Activated CD4-positive, alpha-beta T cell treated with anti-CD3 and anti-CD28 coated beads, Interleukin-2, amount 50 U/mL, for 1 hour (primary cell): ENCODE results near the gene CNTN2.

Source experiments
- DNase-seq: peaks from one replicate; pipeline ENCODE4 v3.0.0-alpha.2; 2020

The CNTN2 gene

DNA sequence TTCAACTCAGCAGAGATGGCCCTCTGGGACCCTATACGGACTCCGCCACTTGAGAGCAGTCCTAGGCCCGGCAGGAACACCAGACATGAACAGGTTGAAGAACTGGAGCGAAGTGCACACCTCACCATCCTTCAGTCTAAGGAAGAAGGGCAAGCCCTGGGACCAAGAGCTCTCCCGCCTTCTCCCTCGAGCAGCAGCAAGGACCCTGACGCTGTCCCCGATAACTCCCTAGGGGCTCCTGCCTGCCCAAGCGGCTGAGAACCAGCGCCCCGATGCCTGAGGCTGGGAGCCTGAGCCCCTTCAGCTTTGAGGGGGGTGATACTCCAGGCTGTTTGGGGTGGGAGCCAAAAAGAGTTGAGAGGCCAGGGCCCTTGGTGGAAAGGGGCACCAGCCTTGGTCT, 31.1 kb downstream of the CNTN2 start:
- DNase-seq: no peak

DNA sequence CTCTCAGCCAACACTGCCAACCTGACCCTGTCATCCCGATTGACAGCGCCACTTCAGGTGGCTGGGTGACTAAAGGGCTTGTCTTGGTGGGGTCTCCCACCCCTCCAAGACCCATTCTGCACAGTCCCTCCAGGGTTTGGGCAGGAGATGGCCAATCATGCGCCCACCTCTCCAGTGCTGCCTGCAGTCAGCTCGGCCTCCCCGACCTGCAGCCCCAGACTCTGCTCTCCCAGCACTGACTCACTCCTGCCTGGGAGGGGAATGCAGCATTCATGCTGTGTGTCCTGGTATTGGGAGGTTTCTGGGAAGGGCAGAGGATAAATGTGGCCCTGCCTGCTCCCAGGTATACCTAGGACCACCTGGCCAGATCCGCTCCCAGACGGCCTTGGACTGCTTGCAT, 31.5 kb downstream of the CNTN2 start:
- no peak for DNase-seq

DNA sequence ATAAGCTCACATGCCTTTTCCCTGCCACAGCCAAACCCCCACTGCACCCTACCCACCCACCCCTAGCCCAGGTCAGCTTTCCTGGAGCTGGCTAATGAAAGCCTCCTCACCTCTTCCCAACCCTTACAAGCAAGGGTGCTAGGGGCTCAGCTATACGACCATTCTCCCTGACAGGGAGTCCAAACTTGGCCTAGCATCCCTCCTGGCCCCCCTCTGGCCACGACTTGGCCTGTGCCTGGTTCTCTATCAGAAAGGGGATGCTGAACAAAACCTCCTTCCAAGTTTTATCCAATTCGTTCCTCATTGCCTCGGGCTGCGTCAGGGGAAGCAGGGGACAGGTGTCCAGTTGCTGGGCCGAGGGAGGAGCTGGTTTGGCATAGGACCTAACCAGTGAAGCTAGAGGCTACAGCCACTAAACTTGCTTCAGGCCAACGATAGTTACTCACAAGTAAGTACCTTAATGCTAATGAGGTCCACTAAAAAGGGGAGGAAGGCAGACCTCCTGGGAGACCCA, 32.7 kb downstream of the CNTN2 start:
- DNase-seq: no peak

DNA sequence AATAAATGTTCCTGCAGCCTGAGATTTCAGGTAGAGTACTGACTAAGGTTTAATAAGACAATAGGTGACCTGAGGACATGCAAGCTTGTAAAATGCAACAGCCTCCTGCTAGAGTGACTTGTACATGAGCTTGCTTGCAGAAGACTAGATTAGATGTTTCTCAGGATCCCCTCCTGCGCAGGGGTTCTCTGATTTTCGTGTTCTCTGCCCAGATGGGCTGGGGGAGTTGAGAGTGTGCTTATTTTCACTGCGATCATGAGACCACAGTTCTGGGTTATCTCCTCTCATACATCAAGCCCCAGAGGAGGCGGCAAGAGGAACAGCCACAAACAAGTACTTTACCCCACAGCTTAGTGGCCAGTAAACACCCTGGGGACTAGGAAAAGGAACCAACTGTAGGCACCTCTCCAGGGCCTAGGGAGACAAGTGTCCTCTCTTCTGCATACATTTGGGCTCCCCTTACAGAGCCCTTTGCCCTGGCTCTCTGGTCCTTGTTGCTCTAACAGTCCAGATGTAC, 33.3 kb downstream of the CNTN2 start:
- DNase-seq: no peak

GRCh38 chr1:205077158-205077933, 34.3 kb downstream of the CNTN2 start:
- DNase-seq: no peak

- DNase-seq: no peak
Measured at GRCh38 chr1:205077934-205078311, 34.9 kb downstream of the CNTN2 start.

- no peak for DNase-seq
Measured at GRCh38 chr1:205082431-205082830, 39.4 kb downstream of the CNTN2 start.

DNA sequence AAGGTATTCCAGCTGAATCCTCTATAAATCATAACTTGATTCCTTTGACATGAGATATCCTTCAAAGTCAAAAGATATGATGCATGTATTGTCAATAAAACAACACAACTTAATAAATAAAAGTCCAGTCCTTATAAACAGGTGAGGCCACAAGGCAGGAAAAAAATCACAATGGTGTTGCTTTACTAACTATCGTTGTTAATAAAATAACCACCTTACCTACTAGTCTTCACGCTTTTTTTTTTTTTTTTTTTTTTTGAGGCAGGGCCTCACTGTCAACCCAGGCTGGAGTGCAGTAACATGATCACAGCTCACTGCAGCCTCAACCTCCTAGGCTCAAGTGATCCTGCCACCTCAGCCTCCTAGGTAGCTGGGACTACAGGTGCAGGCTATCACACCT, 41.3 kb downstream of the CNTN2 start, which contains the start of gene TMEM81:
Gene TMEM81 (minus strand): TSS at position 101 of the 400 bp plus-strand sequence. CDS start 140 bp downstream, outside the sequence.
- no peak for DNase-seq

GRCh38 chr1:205088341-205088740, 45.3 kb downstream of the CNTN2 start:
- DNase-seq: no peak

DNA sequence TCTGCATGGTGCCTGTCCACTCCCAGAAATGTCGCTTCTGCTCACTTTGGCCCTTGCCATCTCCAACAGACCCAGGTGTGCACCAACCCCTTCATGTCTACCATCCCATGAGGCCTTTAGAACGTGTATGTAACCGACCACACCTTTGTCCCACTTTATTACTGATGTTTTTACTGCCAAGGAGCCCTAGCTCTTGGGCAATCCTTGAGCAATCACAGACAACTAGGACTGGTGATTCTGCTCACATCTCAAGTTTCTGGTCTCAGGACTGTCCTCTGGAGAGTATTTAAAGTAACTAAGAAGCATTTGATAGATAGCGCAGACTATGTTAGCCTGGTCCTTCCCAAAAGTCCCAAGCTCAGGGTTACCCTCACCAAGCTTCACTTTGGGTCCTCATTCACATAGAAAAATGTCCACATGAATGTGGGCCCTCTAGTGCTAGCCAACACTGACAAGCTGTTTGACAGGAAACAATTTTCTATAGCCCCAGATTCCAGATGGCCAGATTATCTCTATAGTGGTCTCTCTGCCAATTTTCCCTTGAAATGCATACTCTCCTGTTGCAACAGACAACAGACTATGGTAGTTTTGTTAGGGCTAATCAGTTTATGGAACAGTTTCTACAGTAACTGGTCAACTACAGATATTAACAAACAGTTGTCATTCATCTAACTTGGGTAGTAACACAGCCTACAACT, 48.2 kb downstream of the CNTN2 start:
- no peak for DNase-seq

DNA sequence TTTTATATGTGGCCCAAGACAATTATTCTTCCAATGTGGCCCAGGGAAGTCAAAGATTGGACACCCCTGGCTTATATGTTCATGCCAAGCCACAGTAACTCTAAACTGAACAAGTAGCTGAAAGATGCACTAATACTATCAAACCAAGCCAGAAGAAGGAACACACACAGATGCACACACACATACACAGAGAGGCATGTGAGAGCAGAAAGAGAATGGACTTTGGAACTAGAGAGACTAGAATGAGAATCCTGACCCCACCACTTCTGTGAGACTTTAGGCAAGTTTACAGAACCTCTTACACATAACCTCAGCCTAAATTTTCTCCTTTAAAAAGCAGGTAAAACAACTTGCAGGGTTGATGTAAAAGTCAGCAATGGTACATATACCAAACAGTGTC, 52.4 kb downstream of the CNTN2 start:
- DNase-seq: no peak

GRCh38 chr1:205098242-205098641, 55.2 kb downstream of the CNTN2 start:
- DNase-seq: no peak

- DNase-seq: no peak
Measured at GRCh38 chr1:205102404-205102803, 59.4 kb downstream of the CNTN2 start.

DNA sequence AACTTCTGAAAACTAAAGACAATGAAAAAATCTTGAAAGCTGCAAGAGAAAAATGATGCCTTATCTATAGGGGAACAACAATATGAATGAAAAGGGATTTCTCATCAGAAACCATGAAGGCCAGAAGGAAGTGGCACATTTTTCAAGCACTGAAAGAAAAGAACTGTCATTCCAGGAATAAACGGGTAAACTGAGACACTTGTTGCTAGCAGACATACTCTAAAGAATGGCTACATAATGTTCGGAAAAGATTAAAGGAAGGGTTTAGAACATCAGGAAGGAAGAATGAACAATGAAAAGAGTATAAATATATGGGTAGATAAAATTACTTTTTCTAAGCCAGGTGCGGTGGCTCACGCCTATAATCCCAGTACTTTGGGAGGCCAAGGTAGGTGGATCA, 64.3 kb downstream of the CNTN2 start:
- no peak for DNase-seq

GRCh38 chr1:205108464-205108863, 65.5 kb downstream of the CNTN2 start:
- DNase-seq: no peak

DNA sequence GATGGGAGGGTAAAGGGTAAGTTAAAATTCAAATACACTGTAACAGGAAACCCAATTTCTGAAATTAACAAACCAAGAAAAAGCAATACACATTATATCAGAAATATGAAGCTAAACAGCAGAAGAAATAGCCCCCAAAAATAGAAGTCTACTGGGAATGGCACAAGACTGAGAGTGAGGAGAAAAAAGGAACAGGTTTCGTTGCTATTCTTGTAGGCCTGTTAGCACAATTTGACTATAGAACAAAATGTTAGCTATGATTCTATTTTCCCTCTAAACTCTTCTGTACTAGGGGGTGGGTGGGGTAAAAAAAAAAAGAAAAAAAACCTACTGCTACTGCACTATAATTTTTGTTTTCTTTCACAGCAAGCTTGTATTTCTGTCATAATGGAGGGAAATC, 66.3 kb downstream of the CNTN2 start:
- no peak for DNase-seq

GRCh38 chr1:205109711-205110110, 66.7 kb downstream of the CNTN2 start:
- DNase-seq: no peak

DNA sequence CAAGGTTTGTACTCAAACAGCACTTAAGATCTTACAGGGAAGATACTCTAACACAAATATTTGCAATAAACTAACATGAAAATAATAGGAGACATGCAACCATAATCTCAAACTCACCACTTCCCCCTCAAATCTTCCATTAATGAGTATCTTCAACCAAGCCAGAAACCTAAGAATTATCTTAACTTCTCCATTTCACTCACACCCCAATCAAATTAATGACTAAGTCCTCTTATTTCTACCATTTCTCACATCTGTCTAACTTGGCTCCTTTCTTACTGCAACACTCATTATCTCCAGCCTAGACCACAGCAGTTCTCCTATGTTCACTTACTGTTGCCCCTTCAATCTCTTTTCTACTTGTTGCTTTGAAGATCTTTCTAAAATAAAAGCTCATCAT, 68.3 kb downstream of the CNTN2 start:
- DNase-seq: no peak

DNA sequence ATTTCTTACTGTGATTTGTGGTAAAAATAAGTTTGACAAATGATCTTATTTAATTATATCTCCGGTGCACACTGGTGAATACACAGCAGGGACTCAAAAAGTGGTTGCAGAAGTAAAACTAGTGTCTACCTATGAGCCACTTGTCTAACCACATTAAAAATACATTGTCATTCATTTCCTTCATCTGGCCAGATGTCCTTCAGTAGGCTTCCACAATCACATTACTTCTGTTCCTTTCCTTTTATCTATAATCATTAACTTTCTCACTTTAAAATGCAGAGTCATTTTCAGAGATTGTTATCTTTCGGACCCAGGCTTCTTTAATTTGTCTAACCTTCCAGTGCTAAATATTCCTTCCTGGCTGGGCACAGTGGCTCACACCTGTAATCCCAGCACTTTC, 75.7 kb downstream of the CNTN2 start:
- no peak for DNase-seq

DNA sequence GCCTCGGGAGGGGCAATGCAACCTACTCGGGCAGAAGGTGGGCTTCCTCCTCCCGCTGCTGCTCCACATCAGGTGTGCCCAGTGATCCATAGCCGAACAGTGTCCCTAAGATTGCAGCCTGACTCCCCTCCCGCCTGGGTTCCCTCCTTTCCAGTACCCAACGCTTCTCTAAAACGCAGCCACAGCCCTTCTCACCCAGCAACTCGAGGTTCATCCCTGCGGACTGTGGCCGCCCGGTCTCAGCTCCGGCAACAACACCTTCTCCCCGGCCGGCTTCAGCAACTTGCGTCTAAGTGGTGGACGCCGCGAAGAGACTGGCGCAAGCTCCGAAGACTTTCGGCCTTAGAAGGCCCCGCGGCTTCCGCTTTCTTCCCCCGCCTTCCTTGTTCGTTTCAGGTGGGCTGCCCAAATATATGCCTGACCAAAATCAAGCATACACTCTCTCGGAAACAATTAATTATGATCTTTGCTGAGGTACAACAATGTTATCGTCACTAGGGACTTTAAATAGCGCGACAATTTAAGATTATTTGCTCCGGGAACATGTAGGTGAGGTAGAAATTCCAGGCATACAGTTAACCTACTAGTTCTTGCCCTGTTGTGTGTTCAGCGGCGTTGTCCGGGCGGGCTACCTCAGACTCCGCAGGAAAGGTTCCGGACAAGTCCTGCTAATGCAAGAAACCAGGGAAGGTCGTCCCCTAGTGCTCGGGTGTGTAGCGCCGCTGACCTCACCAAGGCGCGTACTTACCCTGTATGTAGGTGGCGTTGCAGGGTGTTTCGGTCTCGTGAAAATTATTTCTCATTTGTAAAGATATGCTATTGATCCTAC, 78.9 kb downstream of the CNTN2 start, which contains the start of gene RBBP5:
Gene RBBP5 (minus strand): TSS at position 319 of the 829 bp plus-strand sequence. CDS start 105 bp downstream, at position 214.
- DNase-seq: peak; percentile 92

DNA sequence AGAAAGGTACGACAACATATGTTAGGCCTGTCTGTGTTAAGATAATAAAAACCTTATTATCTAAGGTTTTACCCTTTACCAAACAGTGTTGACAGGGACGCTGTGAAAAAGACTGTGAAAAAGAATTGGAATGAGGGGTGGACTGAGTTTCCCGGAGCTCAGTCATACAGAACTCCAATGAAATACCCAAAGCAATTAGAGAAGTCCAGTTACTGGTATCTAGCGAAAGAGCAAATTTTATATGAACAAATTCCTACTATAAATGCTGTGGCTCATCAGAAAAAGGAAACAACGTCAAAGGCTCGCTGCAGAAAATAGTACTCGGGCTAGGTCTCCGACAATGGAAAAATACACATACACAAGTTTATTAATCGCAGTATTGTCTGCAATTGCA, 79.5 kb downstream of the CNTN2 start:
- DNase-seq: no peak

- no peak for DNase-seq
Measured at GRCh38 chr1:205124726-205125125, 81.7 kb downstream of the CNTN2 start.

- no peak for DNase-seq
Measured at GRCh38 chr1:205127646-205128045, 84.6 kb downstream of the CNTN2 start.
